KMS-11 (cell line): ENCODE measurements around the gene CDK5RAP2.

Source experiments
- H2AFZ ChIP-seq: fragments of 200-600 bp; sonication (generic); 2 replicates; pipeline ENCODE4 v1.6.1; 2016; ENCODE audit warnings: antibody characterized with exemption, mixed run types, low read depth
- H3K27ac ChIP-seq: fragments of 200-600 bp; sonication (generic); 2 replicates; pipeline ENCODE4 v1.6.1; 2016; ENCODE audit warnings: mild to moderate bottlenecking, mixed run types
- H3K27me3 ChIP-seq: fragments of 200-600 bp; sonication (generic); 2 replicates; pipeline ENCODE4 v1.6.1; 2017; ENCODE audit warnings: mild to moderate bottlenecking, low read depth, mixed run types, moderate library complexity; ENCODE audit not compliant: insufficient read depth
- H3K36me3 ChIP-seq: fragments of 200-600 bp; sonication (generic); 2 replicates; pipeline ENCODE4 v1.6.1; 2017; ENCODE audit warnings: mild to moderate bottlenecking, mixed run types; ENCODE audit not compliant: insufficient read depth
- H3K4me1 ChIP-seq: fragments of 200-600 bp; sonication (generic); 2 replicates; pipeline ENCODE4 v1.6.1; 2016; ENCODE audit warnings: mild to moderate bottlenecking, low read depth, mixed run types; ENCODE audit not compliant: poor library complexity, severe bottlenecking
- H3K4me2 ChIP-seq: fragments of 200-600 bp; sonication (generic); 2 replicates; pipeline ENCODE4 v1.7.0; 2016; ENCODE audit warnings: mild to moderate bottlenecking, mixed run types
- H3K4me3 ChIP-seq: fragments of 200-600 bp; sonication (generic); IDR thresholded peaks from 2 replicates; pipeline ENCODE4 v1.6.1; 2017; ENCODE audit warnings: low read depth, low read length, mixed read lengths; ENCODE audit not compliant: insufficient read depth
- H3K79me2 ChIP-seq: fragments of 200-600 bp; sonication (generic); 2 replicates; pipeline ENCODE4 v1.6.1; 2016; ENCODE audit warnings: low read depth, mixed run types; ENCODE audit not compliant: insufficient read depth
- H3K9ac ChIP-seq: fragments of 200-600 bp; sonication (generic); 2 replicates; pipeline ENCODE4 v1.6.1; 2016; ENCODE audit warnings: mild to moderate bottlenecking, mixed run types
- H4K20me1 ChIP-seq: fragments of 200-600 bp; sonication (generic); 2 replicates; pipeline ENCODE4 v1.6.1; 2016; ENCODE audit warnings: mild to moderate bottlenecking, mixed run types; ENCODE audit not compliant: insufficient read depth
- CTCF ChIP-seq: fragments of 200-600 bp; sonication (generic); conservative IDR thresholded peaks from 2 replicates; pipeline ENCODE4 v1.6.1; 2017; ENCODE audit warnings: low read depth, mild to moderate bottlenecking, antibody characterized with exemption, low read length, moderate library complexity, mixed read lengths

Gene CDK5RAP2

GRCh38 chr9:120392245-120392644 lies 187.7 kb downstream of the CDK5RAP2 start:
- no peaks in the 10 kb centered on the region for H4K20me1 ChIP-seq
- no peak overlapping the region for H3K4me3 ChIP-seq
- no peak overlapping the region for H3K27ac ChIP-seq
- peaks cover 10% of the 10 kb centered on the region for H3K36me3 ChIP-seq
- H3K9ac ChIP-seq, result no peak overlapping the region
- H2AFZ ChIP-seq, result no peak overlapping the region
- TF ChIP-seq CTCF, result no peak
- no peak overlapping the region for H3K4me2 ChIP-seq
- no peaks in the 10 kb centered on the region for H3K27me3 ChIP-seq
- no peaks in the 10 kb centered on the region for H3K4me1 ChIP-seq
- H3K79me2 ChIP-seq, result no peaks in the 10 kb centered on the region

GRCh38 chr9:120391691-120392090 lies 188.3 kb downstream of the CDK5RAP2 start:
- Histone ChIP-seq H4K20me1 (no peaks in the 10 kb centered on the region), H3K9ac (no peak overlapping the region), H3K27ac (no peak overlapping the region), H3K4me1 (no peaks in the 10 kb centered on the region), H2AFZ (no peak overlapping the region), H3K27me3 (no peaks in the 10 kb centered on the region), H3K4me3 (no peak overlapping the region), H3K4me2 (no peak overlapping the region), H3K36me3 (peaks cover 10% of the 10 kb centered on the region), H3K79me2 (no peaks in the 10 kb centered on the region)
- no peak for TF ChIP-seq CTCF

GRCh38 chr9:120390637-120391190 lies 189.3 kb downstream of the CDK5RAP2 start:
- H3K27ac ChIP-seq, result no peak overlapping the region
- H3K4me2 ChIP-seq, result no peak overlapping the region
- H4K20me1 ChIP-seq, result no peaks in the 10 kb centered on the region
- no peaks in the 10 kb centered on the region for H3K27me3 ChIP-seq
- H3K79me2 ChIP-seq, result no peaks in the 10 kb centered on the region
- H3K4me1 ChIP-seq, result no peaks in the 10 kb centered on the region
- no peak overlapping the region for H3K4me3 ChIP-seq
- no peak for TF ChIP-seq CTCF
- H2AFZ ChIP-seq, result no peak overlapping the region
- H3K36me3 ChIP-seq, result peaks cover 10% of the 10 kb centered on the region
- H3K9ac ChIP-seq, result no peak overlapping the region

- no peak overlapping the region for H2AFZ ChIP-seq
- H3K27ac ChIP-seq, result no peak overlapping the region
- H3K4me1 ChIP-seq, result no peaks in the 10 kb centered on the region
- no peak for TF ChIP-seq CTCF
- no peaks in the 10 kb centered on the region for H4K20me1 ChIP-seq
- no peak overlapping the region for H3K4me3 ChIP-seq
- H3K4me2 ChIP-seq, result no peak overlapping the region
- H3K27me3 ChIP-seq, result no peaks in the 10 kb centered on the region
- H3K79me2 ChIP-seq, result no peaks in the 10 kb centered on the region
- H3K9ac ChIP-seq, result no peak overlapping the region
- peaks cover 10% of the 10 kb centered on the region for H3K36me3 ChIP-seq
These were observed 190.1 kb downstream of the CDK5RAP2 start for GRCh38 chr9:120389867-120390266.
